HG03280 (cell line): ENCODE data around the gene CTNNA1.
"Not testable (repeated sequence)": the region's sequence is repeated elsewhere in the genome, so short reads cannot be mapped to it uniquely, and the experiment has no call there.

Experiments
- ATAC-seq: cut with Tn5 transposase; IDR thresholded peaks from one replicate; pipeline ENCODE4 v1.9.1; 2021; ENCODE audit warnings: mild to moderate bottlenecking, moderate library complexity; ENCODE audit not compliant: unreplicated experiment

Gene CTNNA1

DNA sequence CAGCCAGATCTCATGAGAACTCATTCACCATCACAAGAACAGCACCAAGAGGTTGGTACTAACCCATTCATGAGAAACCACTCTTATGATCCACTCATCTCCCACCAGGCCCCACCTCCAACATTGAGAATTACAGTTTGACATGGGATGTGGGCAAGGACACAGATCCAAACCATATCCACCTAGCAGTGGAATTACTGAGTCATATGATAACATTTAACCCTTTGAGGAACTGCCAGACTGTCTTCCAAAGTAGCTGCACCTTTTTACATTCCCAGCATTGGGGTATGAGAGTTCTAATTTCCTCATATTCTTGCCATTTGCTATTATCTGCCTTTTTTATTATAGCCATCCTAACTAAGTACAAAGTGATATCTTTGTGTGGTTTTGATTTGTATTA, 51.9 kb downstream of the CTNNA1 start:
- ATAC-seq: no peak

DNA sequence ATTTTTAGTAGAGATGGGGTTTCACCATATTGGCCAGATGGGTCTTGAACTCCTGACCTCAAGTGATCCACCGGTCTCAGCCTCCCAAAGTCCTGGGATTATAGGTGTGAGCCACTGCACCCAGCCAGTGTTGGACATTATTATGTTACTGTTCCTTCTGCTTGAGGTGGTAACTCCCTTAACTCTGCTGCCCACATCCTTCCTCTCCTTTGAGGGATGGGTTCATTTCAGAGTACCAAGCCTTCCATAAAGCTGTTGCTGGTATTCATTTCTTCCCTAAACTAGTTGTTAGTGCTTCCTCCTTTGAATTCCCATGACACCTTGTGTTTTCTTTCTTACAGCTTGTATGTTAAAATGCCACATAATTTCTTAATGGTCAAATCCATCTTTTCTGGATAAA, 54.0 kb downstream of the CTNNA1 start:
- no peak for ATAC-seq

DNA sequence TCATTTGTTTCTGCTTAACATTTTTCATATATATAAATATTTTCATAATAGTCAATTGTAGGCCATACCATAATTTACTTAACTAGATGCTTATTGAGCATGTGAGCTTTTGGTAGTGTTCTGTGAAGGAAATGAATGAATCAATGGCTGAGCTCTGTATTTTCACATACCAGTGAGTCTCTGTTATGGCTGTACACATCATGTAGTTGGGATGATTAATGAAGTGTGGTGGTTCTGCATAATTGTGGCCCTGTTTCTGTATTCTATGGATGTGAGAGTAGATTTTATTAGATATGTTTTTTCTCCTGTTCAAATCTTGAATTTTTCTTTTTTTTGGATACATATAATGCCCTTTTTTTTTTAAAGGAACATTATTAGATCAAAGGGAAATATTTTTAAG, 56.2 kb downstream of the CTNNA1 start:
- no peak for ATAC-seq

DNA sequence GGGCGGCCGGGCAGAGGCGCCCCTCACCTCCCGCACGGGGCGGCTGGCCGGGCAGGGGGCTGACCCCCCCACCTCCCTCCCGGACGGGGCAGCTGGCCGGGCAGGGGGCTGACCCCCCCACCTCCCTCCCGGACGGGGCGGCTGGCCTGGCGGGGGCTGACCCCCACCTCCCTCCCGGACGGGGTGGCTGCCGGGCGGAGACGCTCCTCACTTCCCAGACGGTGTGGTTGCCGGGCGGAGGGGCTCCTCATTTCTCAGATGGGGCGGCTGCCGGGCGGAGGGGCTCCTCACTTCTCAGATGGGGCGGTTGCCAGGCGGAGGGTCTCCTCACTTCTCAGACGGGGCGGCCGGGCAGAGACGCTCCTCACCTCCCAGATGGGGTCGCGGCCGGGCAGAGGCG, 57.6 kb downstream of the CTNNA1 start:
- ATAC-seq: not testable (repeated sequence)

DNA sequence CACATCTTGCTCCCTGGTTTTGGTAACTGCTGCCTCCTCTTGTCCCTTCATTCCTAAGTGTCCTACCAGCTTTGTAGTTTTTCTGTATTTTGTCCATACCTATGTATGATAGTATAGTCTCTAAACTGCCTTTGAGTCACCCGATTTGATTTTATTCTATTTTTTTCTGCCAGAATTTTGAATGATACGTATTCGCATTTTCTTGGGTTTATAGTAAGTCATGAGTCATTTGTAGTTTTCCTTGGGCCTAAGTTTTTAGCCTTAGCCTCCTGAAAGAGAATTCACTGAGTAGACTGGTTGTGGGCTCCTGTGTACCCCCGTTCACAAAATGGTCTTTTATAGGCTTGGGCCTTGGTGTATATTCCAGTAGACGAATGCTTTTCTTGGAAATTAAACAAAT, 62.3 kb downstream of the CTNNA1 start:
- ATAC-seq: no peak

DNA sequence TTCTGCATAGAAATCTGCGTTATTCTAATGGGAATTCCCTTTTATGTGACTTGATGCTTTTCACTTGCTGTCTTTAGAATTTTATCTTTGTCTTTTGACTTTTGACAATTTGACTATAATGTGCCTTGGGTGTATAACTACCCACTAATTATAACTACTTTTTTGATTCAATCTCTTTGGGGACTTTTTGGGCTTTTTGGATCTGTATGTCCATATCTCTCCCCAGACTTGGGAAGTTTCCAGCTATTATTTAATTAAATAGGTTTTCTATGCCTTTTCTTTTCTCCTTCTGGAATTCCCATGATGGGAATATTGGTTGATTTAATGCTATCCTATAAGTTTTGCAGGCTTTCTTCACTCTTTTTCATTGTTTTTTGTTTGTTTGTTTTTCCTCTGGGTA, 64.0 kb downstream of the CTNNA1 start:
- no peak for ATAC-seq

DNA sequence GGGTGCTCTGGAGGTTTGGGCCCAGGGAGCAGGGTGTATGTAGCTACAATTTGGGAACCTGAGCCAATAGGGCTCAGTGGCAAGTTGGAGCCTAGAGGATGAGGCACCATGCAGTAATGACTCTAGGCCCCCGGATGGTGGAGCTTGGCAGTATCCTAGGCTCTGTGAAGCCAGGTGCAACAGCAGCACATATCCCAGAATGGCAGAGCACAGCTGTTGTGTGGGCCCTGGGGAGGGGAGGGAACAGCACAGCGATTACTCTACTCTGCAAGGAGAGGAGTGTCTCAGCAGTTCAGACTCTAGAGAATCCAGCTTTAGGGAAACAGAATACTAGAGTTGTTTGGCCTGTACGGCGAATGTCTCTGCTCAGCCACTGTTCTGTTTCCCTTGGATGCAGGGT, 65.9 kb downstream of the CTNNA1 start:
- no peak for ATAC-seq

DNA sequence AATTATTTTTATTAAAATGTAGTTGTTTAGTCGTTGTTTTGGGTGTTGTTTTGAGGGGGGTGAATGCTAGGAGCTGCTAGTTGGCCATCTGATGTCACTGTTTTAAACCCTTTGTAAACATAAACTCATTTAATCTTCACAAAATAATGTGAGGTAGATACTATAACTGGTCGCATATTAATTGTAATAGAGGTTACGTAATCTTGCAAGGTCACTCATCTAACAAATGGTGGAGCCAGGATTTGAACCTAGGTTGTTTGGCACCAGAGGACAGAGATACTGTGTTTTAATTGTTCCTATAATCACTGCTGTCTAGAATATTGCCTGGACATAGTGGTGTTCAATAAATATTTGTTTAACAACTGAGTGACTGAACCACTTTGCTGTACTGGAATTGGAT, 67.5 kb downstream of the CTNNA1 start:
- no peak for ATAC-seq

DNA sequence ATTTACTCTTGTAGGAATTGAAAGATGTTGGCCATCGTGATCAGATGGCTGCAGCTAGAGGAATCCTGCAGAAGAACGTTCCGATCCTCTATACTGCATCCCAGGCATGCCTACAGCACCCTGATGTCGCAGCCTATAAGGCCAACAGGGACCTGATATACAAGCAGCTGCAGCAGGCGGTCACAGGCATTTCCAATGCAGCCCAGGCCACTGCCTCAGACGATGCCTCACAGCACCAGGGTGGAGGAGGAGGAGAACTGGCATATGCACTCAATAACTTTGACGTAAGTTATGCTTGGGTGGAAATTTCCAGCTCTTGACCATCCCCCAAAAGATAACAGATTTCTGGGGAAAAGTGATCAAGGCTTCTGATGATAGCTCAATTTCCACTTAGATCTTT, 71.3 kb downstream of the CTNNA1 start:
- ATAC-seq: no peak

DNA sequence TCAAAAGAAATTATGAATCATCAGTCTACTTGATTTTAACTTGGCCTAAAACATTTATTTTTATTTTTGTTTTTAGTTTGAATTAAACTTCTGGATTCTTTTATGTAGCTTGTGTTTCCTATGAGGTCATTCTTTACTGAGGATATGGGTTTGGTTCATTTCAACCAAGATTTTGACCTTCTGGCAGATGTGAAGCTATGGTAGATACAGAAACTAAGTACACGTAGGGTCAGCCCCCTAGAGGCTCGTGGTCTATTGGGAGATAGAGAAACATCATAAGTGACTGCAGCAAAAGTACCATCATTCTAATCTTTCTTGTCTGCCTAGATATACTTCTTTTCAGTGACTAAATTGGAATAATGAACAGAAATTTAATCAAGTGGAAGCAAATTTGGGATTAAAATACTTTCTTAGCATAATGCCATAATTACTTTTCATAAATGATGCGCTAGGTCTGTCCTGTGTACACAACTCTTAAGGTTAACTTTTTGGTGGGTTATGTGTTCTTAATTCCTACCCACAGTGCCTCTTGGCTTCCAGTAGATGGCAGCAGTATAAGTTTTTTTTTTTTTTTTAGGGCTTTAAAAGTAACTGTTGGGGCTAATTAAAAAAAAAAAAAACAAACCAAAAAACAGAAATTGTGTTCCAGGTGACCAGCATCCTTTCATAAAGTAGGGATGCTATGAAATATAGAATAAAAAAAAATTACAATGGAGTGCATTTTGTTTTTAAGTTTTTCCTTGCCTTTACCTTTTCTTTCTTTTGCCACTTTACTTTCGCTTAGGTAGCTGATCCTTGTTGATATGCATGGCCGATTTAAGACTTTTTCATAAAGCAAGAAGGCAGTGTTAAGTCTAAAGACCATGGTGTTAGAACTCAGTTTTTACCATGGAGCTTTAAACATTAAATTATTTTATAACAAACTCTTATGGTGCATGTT, 72.0 kb downstream of the CTNNA1 start:
- no peak for ATAC-seq

DNA sequence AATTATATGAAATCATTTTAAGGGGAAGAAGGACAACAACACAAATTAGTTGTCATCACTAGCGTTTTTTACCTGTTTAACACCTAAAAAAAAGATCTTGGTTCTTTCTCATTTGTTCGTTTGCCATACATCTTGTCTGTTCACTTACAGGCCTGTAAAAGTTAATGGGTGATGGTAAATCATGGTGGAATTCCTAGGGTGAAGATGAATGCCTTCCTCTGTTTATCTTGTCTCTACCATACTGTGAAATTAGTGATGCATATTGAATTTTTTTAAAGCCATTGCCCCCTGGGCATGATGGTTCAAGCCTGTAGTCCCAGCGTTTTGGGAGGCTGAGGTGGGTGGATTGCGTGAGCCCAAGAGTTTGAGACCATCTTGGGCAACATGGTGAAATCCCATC, 75.3 kb downstream of the CTNNA1 start:
- no peak for ATAC-seq

DNA sequence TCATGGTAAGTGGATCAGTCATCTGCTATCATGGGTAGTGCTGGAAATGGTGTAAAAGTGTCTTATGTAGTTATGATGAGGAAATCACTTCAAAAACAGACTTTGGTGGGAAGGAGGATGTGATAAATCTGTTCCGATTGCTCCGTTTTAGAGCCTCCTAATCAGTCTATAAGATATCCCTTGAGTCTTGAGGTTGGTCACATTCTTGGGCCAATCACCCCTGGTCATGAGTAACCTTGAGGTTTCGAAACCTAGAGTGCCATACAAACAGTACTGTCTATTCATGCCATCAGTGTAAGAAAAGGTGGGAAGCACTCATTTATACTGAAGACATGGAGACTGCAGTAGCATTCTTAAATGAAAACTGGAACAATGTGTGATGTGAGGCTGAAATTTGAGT, 76.1 kb downstream of the CTNNA1 start:
- no peak for ATAC-seq

DNA sequence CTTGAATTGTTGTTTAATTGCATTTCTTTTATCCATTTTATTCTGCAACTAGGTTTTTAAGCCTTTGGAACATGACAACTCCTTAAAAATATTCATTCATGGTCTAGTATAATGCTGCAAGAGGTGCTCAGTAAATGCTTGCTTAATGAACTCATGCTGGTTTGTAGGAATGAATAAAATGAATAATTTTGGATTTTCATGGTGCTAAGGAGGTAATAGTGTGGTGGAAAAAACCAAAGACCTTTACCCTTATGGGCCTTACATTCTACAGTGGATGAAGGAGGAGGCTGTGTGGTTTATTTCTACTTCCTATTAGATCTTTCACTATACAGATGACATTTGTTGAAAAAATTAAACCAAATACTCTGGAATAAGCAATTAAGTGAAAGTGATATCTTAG, 78.5 kb downstream of the CTNNA1 start:
- no peak for ATAC-seq

DNA sequence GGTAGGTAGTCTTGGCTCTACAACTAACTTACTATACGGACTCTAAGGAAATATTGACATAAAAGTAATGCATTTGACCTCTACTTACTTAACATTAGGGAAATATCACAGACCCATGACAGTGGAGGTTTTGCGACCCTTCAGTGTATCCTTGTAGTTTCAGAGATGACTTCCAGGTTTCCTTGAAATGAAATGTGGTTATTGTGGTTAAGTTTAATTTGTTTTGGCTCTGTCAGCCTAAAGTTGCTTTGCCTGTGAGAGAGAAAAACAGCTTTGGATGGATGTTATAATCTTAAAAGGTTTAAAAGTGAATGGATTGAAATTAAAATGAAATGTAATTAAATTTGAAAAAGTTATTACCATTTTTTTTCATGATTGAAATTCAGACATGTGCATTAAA, 79.0 kb downstream of the CTNNA1 start:
- no peak for ATAC-seq

DNA sequence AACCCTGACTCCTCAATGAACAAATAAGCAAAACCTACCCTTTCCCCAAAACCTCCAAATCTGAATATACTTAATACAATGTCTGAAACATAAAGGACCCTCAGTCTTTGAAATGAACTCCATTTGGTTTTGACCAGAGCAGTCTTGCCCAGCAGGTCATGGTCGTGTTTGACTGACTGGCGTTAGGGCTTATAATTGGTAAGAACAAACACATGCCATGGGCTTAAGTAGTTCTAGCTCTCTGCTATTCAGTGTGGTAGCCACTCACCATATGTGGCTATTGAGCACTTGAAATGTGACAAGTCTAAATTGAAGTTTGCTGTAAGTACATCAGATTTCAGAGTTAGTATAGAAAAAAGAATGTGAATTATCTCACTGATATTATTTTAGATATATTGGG, 79.9 kb downstream of the CTNNA1 start:
- ATAC-seq: no peak

DNA sequence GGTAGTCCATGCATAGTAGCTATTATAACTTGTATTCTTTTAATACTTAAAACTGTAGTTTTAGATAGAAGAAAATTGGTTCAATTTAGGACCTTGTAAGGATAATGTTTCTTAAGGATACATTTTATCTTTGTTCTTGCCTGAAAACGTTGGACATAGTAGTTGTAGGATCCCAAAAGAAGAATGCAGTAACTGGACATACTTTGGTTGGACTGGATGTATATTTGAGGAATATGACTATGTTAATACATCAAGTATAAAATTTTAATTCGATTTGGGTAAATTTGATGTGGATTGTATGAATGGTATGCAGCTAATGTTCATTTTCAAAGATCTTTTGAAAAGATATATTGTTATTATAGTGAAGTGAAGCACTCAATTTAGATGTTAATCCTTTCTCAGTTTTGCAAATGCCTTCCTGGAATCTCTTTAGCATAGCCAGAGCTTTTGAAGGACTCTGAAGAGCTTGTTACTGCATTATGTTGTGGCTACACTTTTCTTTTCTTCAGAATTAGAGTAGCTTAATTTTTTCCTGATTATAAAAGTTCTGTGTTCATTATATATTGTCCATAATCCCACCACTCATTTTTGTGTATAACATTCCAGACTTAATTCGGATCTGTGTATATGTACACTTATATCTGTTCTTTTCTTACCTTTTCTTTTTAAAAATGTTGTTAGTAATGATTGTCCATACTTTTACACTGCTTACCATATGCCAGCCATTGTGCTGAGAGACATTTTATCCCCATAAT, 80.7 kb downstream of the CTNNA1 start:
- no peak for ATAC-seq

DNA sequence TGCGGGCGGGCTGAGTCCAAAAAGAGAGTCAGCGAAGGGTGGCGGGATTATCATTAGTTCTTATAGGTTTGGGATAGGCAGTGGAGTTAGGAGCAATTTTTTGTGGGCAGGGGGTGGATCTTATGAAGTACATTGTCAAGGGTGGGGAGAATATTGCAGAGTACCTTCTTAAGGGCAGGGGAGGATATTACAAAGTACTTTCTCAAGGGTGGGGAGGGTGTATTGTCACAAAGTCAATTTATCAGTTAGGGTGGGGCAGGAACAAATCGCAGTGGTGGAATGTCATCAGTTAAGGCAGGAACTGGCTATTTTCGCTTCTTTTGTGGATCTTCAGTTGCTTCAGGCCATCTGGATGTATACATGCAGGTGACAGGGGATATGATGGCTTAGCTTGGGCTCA, 81.6 kb downstream of the CTNNA1 start:
- not testable (repeated sequence) for ATAC-seq

DNA sequence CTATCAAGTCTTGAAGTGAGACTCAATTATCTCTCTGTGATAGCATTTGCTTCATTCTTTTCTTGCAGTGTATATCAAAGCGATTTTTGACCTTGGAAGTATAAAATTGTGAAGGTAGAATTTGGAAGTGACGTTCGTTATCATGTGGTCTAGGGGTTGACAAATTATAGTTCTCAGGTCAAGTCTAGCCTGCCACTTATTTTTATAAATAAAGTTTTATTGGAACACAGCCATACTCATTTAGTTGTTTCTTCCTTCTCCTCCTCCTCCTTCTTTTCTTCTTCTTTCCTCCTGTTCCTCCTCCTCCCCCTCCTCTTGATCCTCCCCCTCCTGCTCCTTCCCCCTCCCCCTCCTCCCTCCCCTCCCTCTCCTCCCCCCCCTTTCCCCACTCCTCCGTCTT, 83.9 kb downstream of the CTNNA1 start:
- ATAC-seq: no peak

DNA sequence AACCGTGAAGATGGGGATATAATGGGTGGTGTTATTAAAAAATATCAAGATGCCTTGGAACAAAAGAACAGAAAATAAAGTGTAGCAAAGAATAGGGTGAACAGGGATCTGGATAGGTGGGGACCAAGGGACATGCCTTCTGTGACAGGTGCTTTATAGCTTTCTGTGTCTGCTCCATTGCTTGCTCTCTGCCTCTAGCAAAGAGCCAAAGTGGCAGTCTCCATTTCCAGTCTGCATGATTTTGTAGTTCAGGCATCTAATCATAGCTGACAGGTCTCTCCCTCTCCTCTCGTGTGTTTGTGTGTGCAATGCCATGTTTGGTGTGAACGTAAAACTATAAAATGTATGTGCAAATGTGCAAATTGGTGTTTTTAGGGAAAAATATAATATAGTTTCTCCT, 86.9 kb downstream of the CTNNA1 start:
- ATAC-seq: no peak

DNA sequence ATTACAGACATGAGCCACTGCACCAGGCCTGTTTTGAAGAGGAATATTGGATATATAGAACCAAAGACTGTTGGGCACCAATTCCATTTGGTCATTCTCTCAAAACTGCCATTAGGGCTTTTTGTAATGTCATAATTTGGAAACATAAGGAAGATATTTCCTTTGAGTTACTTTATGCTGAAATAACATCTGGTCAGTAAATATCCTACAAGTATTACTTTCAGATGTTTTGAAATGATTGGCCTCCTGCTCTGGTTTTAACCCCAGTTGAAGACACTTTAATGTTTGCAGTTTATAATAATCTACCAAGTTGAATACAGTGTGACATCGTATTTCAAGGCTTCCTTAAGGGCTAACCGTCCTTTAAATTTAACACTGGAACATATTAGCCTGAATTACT, 88.3 kb downstream of the CTNNA1 start:
- no peak for ATAC-seq

DNA sequence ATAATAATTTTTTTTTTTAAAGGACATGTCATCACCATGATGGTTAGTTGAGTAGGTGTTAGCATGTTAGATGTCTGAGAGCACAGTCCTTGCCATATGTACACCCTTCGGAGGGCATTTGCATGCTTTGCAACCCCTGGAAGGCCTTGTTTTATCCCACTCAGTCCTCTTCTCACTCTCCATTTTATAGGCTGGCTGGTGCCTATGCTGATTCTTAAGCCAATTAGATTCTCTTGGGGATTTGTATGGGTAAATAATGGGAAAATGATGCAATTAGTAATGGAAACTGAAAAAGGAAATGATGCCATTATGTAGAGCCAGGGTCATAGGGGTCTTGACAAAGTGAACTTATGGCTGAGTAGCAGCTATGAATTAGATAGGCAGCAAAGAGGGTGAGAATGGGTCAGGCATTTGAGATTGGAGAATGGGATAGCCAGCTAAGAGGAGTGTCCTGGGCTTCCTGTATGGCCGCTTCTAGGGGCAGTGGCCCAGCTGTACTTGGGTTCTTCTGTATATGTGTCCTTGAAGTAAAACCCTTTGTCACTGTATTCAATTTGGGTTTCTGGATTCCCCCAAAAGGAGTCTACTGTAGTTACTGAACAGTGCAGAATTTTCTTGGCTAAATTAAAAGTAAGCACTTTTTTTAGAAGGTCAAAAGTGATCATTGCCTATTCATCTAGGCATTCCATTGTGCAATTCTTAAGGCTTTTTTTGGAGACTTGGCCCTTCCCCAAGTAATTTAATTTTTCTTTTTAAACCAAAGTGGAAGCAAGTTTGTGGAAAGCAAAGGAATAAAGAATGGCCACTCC, 90.3 kb downstream of the CTNNA1 start:
- no peak for ATAC-seq

DNA sequence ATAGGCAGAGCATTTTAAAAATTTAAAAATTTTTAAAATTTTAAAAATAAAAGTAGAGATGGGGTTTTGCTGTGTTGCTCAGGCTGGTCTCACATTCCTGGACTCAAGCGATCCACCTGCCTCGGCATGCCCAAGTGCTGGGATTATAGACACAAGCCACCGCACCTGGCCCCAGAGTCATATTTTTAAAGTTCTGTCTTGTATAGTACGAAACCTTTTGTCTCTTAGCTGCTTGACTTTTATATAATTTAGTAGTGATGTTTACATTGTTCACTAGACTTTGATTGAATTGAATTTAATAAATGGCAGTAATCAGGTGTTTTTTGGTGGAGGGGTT, 90.9 kb downstream of the CTNNA1 start:
- no peak for ATAC-seq
